Sciatic nerve (tissue), 2 donors: ENCODE measurements around the gene DAB2IP. TPM values are rescaled to one million over a fixed set of nuclear protein-coding genes. Genes with fewer than 3 reads are reported as not detected.
"Not testable (repeated sequence)": the region's sequence is repeated elsewhere in the genome, so short reads cannot be mapped to it uniquely, and the experiment has no call there.

Source experiments
- ATAC-seq: fragments of 200-7000 bp; cut with Tn5 transposase; one replicate; pipeline ENCODE4 v1.9.1; 2020; ENCODE audit warnings: mild to moderate bottlenecking, moderate library complexity
- DNase-seq: peaks from one replicate; pipeline ENCODE4 v3.0.0-alpha.2; 2020; ENCODE audit warnings: low spot score
- intact Hi-C: fragments of 100-400 bp; cut with DNase I; formaldehyde crosslinking; loops from one replicate; pipeline ENCODE4 v1.14.2; 2022
- total RNA-seq: library from RNA; stranded (reverse); fragmentation: NEBNext Ultra II Directional; extraction: Animal tissue kit (Norgen Biotek cat#: 25700); gene quantifications from one replicate; pipeline ENCODE4 v1.2.1, GENCODE V29; 2021
- donor health status: DM: no; HTN: no; CAD: no.
- donor health status: DM: no; HTN: no; CAD: no.

DAB2IP gene
- total RNA-seq, 1 donor from 2014 or later = 70.7 TPM

DNA sequence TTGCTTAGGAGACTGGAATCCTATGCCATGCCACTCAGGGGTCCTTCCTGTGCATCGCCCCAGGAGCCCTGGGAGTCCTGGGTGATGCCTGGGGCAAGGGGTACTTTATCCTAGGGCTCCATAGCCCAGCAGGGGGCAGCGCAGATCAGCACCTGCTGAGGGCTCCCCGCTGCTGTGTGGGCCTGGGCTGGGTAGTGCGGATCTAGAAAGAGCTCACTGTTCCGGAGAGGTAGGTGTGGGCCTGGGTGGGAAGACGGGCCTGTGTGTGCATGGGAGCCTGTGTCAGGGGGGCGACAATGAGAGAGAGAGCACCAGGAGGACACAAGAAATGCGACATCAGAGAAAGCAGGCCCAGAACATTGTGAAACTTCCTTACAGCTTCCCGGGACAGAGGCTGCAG is 11.4 kb upstream of the DAB2IP start:
- intact Hi-C loops = no loop called here
- ATAC-seq = peak; percentile 70

DNA sequence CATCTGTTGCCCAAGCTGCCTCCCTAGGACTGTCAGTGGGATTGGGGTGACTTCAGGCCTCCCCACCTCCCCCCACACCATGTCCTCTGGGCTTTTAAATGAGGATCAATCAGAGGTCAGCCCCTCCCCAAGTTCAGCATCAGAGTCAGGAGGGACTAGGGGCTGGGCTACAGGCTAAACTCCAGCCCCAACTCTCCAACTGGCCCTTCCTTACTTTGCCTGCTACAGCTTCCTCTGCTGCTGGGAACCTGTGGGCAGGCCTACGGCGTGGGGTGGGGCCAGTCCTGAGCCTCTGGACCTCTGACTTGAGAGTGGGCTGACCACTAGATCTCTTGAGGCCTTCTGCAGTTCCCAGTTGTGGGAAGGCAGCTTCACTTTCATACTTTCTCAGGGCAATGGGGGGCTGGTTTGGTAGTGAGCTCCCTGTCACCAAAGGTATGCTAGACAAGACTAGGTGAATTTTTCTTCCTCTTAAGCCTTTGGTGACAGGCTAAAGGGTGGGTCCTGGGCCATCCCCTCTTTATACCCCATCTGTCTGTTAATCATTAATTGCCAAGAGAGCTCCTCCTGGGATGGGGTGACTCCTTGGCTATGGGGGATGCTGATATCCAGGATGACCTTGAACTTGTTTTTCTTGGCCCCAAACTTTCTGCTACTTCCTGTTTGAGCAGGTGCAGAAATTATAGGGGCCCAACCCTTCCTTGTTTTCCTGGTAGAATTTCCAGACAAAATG is 10.8 kb upstream of the DAB2IP start:
- intact Hi-C loops = no loop called here
- ATAC-seq (peak; percentile 57), DNase-seq (no peak)

More for the DNA sequence above, 11.4 kb upstream of the DAB2IP start:
- DNase-seq = no peak

DNA sequence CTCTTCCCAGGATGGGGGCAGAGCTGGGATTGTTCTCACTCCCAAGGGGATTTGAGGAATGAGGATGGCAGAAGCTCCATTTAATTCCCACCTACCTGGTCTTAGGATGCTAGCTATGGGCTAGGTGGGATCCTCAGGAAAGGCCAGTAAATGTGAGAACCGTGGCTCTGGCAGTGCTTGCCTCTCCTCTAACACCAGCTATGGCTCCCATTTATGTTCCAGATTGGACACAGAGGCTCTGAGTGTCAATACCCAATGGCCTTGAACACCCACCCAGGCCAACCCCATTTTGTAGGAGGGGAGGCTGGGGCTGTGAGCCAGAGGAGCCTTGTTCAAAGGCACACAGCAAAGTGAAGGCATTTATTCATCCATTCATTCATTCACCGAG is 10.2 kb upstream of the DAB2IP start:
- ATAC-seq = no peak
- intact Hi-C loops = no loop called here

GRCh38 chr9:121642758-121643157 is 8.7 kb upstream of the DAB2IP start:
- ATAC-seq = no peak
- no peak for DNase-seq
- intact Hi-C loops = no loop called here

More for the DNA sequence above, 10.2 kb upstream of the DAB2IP start:
- DNase-seq = no peak

DNA sequence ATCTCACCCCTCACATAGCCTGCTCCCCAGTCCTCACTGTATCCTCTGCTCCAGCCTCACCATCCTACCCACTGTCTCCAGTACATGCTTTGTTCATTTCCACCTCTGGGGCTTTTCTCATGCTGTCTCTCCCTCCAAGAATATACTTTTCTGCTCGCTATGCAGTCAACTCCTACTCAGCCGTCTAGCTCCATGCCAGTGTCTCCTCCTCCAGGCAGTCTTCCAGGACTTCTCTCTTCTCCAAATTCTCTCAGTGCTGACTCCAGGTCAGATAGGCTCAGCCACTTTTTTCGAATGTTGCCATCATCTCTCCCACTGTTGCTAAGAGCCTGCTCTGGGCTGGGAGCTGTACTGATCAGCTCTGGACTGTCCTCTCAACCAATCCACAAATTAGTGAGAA is 8.0 kb upstream of the DAB2IP start:
- ATAC-seq = no peak
- intact Hi-C loops = no loop called here
- no peak for DNase-seq

DNA sequence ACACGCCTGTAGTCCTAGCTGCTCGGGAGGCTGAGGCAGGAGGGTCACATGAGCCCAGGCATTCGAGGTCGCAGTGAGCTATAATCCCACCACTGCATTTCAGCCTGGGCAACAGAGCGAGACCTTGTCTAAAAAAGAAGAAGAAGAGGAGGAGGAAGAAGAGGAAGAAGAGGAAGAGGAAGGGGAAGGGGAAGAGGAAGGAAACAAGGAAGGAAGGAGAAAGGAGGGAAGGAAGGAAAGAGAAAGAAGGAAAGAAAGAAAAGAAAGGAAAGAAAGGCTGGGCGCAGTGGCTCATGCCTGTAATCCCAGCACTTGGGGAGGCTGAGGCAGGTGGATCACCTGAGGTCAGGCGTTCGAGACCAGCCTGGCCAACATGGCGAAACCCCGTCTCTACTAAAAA is 7.4 kb upstream of the DAB2IP start:
- intact Hi-C loops, ATAC-seq, DNase-seq: not testable (repeated sequence)

GRCh38 chr9:121645003-121645402 is 6.4 kb upstream of the DAB2IP start:
- DNase-seq (no peak), ATAC-seq (no peak)
- intact Hi-C loops = no loop called here

DNA sequence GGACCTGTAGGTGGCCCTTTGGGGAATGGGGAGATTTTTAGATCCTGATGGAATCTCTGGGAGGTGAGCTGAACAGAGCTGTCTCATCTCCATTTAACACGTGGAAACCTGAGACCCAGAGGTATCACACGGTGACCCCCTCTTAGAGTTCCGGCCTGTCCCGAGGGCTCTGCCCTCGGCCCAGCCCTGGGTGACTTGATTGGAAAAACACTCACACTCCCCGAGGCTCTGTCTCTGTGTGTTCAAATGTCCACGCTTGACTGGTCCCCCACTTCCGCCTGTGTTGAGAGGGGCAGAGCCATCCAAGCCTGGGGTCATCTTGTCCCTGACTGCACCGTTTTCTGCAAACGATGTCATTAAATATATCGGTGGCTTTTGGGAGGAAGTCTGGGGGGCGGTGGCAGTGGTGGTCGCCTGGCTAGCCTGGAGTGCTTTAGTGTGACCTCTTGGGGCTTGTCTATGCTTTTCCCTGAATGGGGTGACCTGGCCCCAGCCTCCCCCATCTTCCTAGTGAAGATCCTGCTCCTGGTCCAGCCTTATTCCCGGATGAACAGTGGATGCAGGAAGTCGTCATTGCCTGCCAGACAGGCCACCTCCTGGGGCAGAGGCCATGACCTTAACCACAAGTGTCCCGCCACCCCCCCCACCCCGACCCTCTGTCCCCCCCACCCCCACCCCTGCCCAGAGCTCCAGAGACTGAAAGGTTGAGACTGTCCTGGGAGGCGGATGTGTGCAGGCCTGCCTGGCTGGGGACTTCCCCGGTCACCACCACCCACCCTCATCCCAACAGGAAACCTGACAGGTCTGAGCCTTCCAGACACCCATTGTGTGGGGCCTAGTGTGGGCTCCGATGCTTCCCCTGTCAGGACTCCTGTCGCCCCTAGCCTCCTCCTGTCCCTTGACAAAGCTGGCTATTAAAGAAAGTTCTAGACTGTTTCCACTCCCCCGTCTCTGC is 5.3 kb upstream of the DAB2IP start:
- ATAC-seq (no peak), DNase-seq (no peak)
- intact Hi-C loops = no loop called here

DNA sequence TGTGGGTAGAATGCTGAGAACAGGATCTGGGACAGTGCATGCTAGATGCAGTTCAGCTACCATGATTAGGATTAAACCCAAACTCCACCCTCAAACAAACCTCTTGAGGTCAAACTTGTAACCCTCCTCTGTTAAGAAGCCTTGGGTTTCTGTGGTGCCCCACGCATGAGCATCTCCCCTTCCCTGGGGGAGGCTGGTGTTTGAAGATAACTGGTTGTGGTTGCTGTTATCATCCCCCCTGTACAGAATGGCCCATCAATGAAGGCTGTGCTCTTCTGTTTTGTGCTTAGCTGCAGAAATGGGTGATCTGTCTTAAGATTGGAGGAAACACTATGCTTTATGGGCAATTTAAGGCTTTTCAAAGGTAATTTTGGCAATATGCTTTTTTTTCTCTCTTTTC is 4.4 kb upstream of the DAB2IP start:
- DNase-seq = no peak

GRCh38 chr9:121648172-121648571 is 3.3 kb upstream of the DAB2IP start:
- intact Hi-C loops = no loop called here
- no peak for DNase-seq
- ATAC-seq = no peak

More for the DNA sequence above, 4.4 kb upstream of the DAB2IP start:
- no peak for ATAC-seq
- intact Hi-C loops = no loop called here

DNA sequence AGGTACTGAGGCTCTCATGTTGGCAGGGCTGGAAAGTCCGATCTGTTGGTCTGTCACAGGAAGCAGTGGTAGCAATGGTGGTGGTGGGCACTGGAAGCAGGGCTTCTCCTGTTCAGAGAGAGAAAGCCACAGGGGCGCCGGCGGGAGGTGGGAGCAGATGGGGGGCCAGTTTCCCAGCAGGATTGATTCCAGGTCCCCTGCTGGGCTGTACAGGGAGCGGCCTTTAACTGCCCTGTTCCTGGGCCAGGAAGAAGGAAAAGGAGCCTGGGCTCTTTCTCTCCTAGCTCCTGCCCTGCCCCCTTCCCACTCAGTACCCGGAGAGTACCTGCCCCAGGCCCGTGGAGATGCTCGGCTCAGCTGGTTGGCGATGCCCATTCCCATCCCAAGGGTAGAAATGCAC is 2.6 kb upstream of the DAB2IP start:
- ATAC-seq = no peak
- DNase-seq = no peak
- intact Hi-C loops = no loop called here

DNA sequence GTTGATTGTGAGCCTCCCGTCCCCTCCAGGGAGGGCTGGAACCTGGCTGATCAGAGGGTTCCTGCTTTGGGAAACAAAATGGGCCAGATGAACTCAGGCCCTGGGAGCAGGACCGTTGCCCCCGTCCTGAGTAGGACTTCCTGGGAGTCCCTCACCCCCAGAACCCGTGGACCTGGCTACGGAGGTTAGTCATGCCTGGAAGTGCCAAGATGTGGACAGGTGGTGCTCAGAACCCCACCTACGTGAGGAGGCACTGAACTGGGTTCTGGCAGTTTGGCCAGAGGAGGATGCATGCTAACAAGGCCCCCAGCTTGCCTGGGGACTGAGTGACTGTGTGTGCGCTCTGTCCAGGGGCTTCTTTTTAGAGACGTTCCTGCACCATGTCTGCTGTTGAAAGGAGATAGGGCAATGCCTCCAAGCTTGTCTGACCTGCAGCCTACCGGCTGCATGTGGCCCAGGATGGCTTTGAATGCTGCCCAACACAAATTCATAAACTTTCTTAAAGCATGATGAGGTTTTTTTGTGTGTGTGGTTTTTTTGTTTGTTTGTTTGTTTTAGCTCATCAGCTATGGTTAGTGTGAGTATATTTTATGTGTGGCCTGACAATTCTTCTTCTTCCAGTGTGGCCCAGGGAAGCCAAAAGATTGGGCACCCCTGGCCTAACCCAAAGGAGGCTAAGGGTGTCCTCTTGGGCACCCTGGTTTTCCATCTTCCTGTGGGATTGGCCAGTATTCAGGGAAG is 1.8 kb upstream of the DAB2IP start:
- intact Hi-C loops = no loop called here
- ATAC-seq = no peak

GRCh38 chr9:121650217-121651007 is 1.0 kb upstream of the DAB2IP start:
- intact Hi-C loops = no loop called here
- DNase-seq = peak; percentile 73
- ATAC-seq = peak; percentile 52

More for the DNA sequence above, 1.8 kb upstream of the DAB2IP start:
- DNase-seq = no peak

DNA sequence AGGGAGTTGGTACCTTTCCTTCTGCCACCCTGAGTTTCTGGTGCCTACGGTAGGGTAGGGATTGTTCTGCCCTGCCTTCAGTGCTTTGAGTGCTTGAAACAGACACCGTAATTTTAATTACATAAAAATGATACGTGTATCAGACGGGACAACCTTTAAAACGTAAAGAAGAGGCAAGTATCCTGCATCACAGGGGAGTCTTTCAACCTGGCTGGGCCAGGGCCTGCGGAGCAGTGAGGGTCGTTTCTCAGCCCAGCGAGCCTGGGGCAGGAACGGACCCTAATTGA is 483 bp upstream of the DAB2IP start:
- DNase-seq (no peak), ATAC-seq (no peak)
- intact Hi-C loops = no loop called here

DNA sequence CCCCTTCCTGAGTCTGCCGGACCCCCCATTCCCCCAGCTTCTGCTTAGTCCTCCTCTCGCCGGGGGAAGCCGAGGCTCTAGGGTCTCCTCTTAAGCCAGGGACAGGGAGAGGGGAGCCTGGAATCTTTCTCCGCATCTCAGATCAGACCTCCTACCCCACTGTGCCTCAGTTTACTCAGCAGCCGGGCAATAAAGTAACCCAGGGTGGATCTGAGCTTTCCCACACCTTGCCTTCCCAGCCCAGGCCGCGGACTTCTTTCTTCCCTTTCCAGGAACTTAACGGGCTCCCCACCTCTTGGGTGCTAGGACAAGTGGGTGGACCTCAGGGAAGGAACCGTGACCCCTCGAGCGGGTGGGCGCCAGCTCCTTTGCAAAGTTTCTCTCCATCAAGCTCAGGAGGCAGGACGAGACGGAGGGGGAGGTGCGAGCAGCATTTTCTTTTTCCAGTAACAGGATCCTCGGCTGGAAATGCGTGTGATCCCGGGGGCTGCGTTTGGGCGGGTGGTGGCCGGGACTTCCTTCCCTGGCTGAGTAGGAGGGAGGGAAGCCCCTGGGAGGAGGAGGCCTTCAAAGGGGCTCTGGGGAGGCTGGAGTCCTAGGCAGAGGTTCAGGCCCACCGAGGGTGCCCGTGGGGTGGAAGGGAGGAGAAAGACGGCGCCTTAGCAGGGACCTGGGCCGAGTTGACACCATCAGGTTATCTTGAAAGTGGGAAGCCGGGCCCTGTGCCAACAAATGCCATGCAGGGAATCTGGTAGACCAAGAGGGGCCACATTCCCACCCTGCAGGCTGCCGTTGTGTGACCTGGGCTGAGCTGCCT is 795 bp downstream of the DAB2IP start:
- DNase-seq (no peak), ATAC-seq (no peak)
- intact Hi-C loops = no loop called here

DNA sequence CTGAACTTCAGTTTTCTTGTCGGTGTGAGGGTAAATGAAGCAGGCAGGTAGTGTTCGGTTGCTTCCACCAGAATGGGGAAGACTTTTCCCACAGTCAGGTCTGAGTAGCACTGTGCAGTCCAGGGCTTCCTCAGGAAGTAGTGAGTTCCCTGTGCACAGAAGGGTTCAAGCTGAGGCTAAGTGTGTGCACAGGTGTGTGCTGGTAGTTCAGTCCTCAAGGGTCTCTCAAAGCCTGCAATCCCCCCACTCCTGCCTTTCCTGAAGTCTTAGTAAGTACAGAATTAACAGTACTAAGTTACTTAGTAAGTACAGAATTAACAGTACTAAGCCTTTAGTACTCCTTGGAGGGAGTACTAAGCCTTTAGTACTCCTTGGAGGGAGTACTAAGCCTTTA is 1.4 kb downstream of the DAB2IP start:
- no peak for ATAC-seq
- DNase-seq = no peak
- intact Hi-C loops = no loop called here

DNA sequence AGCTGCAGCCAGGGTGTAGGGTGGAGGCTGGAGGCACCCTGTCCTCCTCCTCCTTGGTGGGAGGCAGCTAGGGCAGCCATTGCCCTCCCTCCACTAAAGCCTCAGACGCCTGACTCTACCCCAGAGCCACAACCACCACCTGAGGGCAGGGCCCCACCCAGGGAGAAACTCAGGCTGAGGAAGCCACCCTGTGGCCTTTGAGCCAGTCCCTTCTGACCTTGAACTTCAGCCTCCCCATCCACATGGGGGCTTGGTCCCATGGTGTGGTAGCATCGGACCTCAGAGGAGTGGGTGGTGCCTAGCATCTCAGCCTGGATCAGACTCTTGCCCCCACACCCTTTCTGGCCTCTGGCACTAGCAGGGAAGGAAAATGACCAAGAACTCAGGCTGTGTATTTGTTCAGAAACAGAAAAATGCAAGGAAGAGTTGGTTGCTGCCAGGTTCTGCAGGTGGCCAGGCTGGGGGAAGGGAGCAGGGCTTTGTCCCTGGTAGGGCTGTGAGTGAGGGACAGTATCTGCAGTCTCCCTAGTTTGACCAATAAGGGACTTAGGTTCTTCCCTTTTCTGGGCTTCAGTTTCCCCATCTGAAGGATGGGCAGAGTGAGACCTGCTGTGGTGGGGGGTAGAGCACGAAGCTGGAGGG is 3.2 kb downstream of the DAB2IP start:
- intact Hi-C loops = loop anchor here (5.0 kb wide), 1 partner anchor 492 kb away; no protein-coding TSS in a partner anchor
- ATAC-seq (no peak), DNase-seq (no peak)
